ENCODE results near the gene C9orf85.

DNA sequence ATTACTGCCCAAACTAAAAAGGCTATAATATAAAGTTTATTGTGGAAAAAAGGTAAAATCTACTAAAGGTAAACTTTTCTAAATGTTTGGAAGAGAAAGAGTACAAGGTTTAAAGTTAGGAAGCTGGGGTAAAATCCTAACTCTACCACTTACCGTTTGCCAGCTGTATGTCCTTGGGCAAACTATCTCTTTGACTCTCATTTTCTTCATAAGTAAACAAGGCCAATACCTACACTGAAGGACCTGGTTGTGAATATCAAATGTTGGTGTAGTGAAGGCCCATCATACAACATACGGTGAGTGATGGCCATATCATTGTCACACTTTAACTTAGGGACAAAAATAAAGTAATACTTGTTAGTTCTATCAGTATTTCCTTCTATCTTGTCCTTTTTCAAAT, 35.3 kb upstream of the C9orf85 start:
- TF ChIP-seq EP300 (IDR thresholded peaks at IDR 0.05; ENCODE audit: low read length) = no peak
- TF ChIP-seq, protein P1, sequence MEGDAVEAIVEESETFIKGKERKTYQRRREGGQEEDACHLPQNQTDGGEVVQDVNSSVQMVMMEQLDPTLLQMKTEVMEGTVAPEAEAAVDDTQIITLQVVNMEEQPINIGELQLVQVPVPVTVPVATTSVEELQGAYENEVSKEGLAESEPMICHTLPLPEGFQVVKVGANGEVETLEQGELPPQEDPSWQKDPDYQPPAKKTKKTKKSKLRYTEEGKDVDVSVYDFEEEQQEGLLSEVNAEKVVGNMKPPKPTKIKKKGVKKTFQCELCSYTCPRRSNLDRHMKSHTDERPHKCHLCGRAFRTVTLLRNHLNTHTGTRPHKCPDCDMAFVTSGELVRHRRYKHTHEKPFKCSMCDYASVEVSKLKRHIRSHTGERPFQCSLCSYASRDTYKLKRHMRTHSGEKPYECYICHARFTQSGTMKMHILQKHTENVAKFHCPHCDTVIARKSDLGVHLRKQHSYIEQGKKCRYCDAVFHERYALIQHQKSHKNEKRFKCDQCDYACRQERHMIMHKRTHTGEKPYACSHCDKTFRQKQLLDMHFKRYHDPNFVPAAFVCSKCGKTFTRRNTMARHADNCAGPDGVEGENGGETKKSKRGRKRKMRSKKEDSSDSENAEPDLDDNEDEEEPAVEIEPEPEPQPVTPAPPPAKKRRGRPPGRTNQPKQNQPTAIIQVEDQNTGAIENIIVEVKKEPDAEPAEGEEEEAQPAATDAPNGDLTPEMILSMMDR (IDR thresholded peaks at IDR 0.05 in 2 of 3, conservative IDR thresholded peaks at IDR 0.05 in 1 of 3; ENCODE audit: insufficient read depth in 2 of 3, low read depth in 1 of 3, low read length in 3 of 3) = no peak
- no peak for TF ChIP-seq CHD2 (IDR thresholded peaks at IDR 0.05; ENCODE audit: low read depth, low read length)
- TF ChIP-seq GTF2F1 (IDR thresholded peaks at IDR 0.05; ENCODE audit: low read depth, low read length) = no peak
- no peak for TF ChIP-seq YY1 (IDR thresholded peaks at IDR 0.05; ENCODE audit: borderline replicate concordance in 1 of 3, control insufficient read depth in 1 of 3, extremely low read depth in 1 of 3, insufficient read depth in 3 of 3, insufficient read length in 1 of 3, insufficient replicate concordance in 2 of 3, low read depth in 1 of 3, low read length in 2 of 3)
- TF ChIP-seq MLLT1 (IDR thresholded peaks at IDR 0.05) = no peak
